ENCODE results near the gene TMEM119.
A peak's percentile ranks its signal among the peaks of the same experiment; 100 is the strongest.

TMEM119 gene

DNA sequence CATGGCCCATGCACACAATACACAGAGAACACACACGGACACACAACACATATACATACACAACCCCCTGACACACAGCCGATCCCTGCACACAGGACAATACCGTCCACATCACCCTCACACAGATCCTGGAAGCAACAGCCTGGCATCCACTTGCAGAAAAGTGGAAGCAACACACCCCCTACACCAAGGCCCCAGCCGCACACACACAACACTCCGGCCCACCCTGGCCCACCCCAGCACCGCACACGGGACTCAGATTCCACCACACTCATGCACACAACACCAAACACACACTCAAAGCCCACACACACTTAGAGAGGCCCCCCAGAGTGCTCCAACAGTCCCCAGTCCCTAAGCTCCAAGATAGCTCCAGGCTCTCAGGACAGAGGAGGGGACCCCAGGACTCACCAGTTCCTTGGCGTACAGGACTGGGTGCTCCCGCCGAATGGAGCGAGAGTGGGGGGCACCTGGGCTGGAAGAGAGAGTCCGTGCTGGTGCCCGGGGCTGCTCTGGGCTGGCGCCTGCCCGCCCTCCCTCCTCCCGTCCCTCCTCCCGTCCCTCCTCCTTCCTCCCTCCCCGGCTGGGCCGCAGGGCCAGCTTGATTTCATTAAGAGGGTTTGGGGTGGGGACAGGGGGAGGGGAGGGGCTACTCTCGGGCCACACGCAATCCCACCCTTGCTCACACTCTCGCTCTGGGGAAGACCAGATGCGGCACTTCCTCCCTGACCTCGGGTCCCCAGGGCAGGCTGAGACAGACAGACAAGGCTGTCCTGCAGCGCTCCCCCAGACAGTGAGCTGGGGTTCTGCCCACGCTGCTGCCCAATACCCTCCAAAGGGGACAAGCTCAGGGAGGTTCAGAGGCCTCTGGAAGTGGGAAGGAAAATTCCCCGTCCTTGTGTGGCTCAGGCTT lies at the start of gene TMEM119:
TMEM119 (minus strand) TSS at position 526 of the 913 bp plus-strand sequence. CDS start 5,701 bp downstream, outside the sequence.
- DNase-seq (ENCODE audit: low spot score) = no peak

DNA sequence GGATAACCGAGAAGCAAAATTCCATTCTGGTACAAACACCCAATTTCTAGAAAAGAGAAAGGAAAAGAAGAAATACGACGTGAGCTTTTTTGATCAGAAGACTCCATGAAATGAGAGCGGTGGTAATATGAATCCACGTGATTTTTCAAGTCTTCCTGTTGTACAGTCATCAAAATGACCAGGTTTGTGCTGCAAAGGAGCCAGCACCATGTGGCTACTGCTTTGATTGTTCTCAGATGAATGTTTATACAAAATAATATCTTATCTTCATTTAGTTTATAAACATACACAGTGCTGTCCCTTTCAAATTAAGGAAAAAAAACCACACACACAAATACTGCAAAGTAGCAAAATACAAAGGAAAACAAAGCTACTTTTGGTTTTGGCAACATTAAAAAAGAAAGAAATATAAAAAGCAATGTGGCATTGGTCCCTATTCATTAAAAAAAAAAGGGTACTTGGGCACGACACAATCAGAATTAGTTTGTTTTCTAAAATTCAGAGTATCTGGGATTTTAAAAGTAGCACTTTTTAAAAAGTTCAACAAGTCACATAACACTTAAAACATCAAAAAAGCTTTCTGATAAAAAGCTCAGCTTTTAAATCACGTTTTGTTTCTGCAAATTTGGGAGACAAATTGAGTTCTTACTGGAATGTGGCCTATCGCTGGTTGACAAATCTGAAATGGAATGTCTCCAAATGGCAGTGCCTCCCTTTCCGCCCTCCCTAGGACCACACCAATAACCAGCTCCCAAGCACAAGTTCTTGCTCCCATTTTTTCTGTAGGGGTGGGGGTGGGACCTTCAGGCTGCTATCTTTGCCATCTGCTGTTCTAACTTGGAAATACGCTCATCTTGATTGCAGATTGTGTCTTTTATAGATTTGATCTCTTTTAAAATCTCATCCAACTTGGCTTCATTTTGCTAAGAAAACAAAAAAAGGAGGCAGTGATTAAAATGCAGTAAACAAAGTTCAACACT lies 49.0 kb upstream of the TMEM119 start:
- no peak for DNase-seq (ENCODE audit: low spot score)

DNA sequence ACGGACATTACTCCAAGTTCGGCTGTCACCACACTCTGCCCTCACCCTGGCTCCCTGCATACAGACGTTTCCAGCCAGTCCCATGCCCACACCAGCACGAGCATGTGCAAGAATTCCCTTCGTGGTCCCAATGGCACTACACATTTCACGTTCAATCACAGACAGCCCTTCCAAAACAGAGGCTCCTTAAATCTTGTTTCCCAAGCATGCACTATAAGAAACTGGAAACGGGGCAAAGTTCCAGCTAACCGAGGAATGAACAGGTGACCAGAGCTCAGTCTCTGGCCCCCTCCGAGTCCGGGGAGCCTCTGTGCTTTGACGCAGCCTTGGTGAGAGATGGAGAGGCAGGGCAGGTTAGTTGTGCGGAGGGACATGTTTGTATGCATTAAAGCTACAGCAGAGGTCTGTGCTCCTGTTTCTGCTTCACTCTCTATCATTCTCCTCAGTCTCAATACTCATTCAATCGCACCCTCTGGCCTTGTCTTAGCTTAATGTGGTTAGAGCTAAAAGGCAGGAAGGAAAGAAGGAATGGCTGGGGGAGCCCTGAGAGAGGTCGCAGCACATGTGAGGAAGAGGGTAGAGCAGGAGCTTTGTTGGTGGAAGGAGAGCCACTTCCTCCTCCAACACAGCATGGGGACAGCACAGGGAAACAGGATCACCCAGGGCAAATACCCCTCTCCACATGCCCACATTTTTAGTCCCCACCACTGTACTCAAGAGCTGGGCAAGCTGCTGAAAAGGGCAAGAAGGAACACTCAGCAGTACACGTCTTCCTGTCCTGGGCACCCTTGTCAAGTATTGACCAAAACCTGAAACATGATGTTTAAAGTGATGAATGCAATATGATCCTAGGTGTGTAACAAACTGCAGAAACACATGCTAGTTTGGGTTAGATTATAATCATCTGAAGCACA lies 48.1 kb upstream of the TMEM119 start:
- no peak for DNase-seq (ENCODE audit: low spot score)

DNA sequence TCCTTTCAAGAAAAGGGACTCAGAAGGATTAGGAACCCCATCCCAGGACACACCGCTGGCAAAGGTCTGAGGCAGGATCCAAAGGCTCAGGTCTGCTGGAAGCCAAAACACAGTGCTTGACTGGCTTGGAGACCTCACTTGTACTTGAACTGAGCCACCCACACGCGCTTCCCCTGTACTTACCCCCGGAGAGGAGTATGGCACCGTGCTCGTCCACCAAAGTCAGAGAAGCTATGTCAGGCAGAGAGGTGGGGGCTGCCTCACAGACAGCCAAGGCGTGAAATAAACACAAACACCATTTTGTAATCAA lies 46.9 kb upstream of the TMEM119 start:
- no peak for DNase-seq (ENCODE audit: low spot score)

DNA sequence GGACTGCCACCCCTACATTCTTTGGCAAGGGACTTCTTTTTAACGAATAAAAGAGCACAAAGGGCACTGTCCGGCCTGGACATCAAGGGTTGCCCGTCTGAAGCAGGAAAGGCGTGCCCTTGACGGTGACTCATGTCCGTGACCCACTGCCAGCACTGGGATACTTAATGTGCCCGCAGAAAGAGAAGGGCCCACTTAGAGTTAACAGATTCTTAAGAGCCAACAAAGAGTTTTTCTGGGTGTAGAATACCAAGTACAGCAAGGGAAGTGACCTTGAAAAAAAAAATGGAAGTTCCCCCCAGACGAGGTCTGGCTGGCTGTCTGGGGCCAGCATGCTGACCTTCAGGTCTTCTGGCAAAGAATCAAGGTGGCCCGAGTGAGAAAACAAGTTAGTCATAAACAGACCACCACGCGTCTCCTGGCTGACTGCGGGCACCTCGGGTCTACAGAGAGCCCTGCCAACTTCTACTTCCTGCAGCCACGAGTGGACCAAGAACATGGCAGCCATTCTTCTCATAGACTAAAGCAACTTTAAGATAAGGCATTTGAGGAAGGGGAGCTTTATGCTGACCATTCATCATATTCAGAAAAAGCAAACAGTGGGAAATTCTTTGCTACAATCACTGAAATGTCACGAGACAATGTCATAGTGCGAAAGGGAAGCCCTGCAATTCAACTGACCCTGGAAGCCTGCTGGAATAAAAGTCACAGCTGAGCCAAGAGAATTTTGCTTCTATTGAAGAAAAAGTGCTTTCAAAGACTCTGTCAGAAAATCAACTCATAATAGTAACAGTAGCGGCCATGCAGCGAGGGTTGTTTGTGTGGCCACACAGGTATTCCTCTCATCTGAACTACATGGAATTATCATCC lies 46.3 kb upstream of the TMEM119 start:
- peak; percentile 84 for DNase-seq (ENCODE audit: low spot score)

DNA sequence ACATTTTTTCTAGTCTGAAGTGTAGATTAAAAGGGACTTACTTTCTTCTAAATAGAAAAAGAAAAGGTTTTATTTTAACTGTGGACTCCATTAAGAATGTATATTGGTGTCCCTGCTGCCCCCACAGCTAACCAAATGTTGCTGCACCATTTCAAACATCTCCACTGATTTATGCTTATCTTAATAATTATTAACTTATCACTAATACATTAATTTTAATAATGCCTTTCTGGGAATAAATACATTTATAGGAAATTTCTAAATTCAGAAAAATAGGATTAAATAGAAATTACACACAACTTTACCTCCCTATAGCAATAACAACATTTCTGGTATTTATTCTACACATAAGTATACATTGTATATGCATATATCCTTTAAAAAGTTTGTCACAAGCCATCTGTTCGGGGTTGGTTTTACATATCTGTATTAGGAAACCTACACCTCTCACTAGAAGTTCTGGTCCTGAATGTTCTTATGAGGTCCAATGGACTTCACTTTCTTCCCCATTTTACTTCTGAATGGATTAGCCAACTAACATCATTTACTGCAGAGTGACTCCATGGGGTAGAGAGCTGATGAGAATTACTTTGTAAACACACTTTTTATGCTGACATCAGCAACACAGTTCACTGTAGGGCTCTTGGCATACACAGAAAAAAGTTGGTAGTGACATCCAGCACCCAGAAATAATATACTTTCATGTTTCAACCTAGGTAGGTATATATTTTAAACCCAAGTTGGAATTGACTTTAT lies 45.2 kb upstream of the TMEM119 start:
- no peak for DNase-seq (ENCODE audit: low spot score)

- DNase-seq (ENCODE audit: low spot score) = no peak
These were observed 44.5 kb upstream of the TMEM119 start for GRCh38 chr12:108642269-108642870.

DNA sequence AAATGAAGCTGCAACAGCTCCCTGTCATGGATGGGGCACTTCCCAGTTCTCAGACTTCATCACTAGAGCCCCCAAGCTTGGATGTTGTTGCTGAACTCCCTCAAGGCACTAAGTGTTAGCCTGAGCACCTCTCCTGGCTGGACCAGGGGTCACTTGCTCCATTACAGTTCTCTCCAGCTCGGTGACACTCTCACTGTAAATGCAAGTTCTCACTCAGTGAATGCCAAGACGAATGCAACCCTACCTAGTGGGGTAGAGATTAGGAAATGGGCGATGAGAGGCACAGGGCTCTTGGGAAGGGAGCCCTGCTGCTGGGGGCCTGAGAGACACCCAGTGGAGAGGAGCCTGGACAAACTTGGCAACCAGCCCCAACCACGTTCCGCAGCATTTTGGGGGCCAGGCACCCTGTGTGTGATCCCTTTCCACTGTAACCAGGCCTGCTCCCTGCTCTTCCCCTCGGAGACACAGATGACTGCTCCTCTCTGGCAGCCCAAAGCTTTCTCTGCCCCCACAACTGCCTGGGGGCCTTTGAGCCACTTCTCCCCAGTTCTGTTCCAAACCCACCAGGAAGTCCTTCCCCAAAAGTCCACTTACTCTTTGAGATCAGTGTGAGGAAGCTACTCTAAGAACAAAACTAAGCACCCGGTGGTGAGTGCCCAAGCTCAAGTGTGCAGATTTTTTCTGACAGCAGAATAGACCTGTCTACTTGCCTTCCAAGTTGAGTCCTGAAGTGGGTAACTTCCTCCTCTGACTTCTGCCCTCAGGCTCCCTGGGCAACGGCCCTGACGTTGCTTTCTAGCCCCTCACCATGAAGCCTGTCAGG lies 43.8 kb upstream of the TMEM119 start:
- DNase-seq (ENCODE audit: low spot score) = no peak

DNA sequence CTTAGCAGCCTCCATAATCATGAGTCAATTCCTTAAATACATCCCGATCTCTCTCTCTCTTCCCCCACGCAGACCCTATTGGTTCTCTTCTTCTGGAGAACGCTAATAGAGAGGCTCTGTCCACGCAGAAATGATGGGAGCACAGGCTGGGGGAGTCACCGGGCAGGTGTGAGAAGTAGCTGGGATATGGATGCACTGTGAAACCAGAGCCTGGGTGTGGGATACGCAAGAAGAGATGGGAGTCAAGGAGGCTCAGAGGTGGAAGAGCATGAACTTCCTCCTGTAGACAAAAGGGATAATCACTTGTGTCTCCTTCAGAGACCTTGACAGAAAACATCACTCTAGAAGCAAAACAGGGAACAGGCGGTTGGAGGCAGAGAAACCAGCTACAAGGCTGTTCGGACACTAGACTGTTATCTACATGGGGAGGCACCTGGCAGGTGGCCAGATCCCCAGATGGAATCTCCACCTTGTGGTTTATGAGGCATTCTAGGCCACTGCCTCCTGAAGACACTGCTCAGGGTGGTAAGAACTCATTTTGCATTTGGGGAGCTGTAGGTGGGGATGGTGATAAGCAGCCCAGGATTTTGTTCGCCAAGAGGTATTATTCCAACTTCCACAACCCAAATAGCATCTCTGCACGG lies 43.0 kb upstream of the TMEM119 start:
- no peak for DNase-seq (ENCODE audit: low spot score)

GRCh38 chr12:108638997-108639822 lies 41.3 kb upstream of the TMEM119 start:
- DNase-seq (ENCODE audit: low spot score) = no peak

DNA sequence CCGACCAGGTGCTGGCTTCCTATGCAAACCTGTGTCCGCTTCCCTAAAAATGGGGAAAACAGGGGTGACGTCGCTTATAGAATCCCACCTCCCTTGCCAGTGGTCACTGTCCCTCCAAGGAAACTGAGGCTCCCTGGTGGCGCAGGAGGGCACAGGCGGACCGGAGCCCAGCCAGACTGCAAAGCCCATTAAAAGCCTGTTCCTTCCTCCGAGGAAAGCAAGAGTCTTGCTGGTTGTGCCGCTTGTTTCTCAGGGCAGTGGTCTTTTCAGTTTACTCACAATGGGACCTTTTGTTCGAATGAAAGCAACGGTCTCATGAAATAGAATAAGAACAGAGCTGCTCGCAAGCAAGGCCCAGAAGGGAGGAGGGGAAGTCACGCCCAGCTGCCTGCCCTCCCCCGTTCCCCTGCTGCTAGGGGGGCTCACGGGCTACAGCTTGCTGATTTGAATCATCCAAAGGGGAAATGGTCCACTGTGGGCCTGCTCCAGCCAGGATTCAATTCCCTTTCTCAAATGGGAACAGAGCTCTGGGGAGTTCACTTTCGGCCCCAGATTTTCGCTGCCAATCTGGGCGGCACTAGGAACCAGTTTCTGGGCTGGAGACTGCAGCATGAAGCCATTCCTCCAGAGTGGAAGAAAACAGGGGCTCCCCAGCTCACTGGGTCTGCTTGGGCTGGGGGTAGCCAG lies 40.4 kb upstream of the TMEM119 start:
- DNase-seq (ENCODE audit: low spot score) = no peak

GRCh38 chr12:108637222-108637971 lies 39.5 kb upstream of the TMEM119 start:
- no peak for DNase-seq (ENCODE audit: low spot score)

- DNase-seq (ENCODE audit: low spot score) = no peak
These were observed 38.3 kb upstream of the TMEM119 start for GRCh38 chr12:108635997-108636808.

- peak; percentile 31 for DNase-seq (ENCODE audit: low spot score)
These were observed 37.5 kb upstream of the TMEM119 start for GRCh38 chr12:108635201-108635996.

All from SW480 (cell line).